Caco-2 (cell line): ENCODE results near the gene EHD4. TPM values are rescaled to one million over a fixed set of nuclear protein-coding genes. Genes with fewer than 3 reads are reported as not detected.

Experiments used
- BruUV-seq: library from RNA; stranded (reverse); fragments of 400-500 nt; replicated peaks from 2 replicates; lab custom pipeline; 2021; lab: Mats Ljungman, UMichigan
- CTCF ChIA-PET: fragments of 300-600 bp; sonication (Branson Sonifier 250); formaldehyde crosslinking; loops from one replicate; lab custom pipeline; 2022; ENCODE audit warnings: antibody characterized with exemption; lab: Charles Lee
- POLR2A ChIA-PET: fragments of 300-600 bp; sonication (Branson Sonifier 250); formaldehyde crosslinking; loops from one replicate; lab custom pipeline; 2022; ENCODE audit warnings: antibody characterized with exemption; lab: Charles Lee
- DNase-seq, 2 experiments: peaks; one replicate each; pipeline versions ENCODE4 v3.0.0 to v3.0.0-alpha.2; 2020 to 2022
- H3K27me3 ChIP-seq: replicated peaks from 2 replicates; pipeline ENCODE4 v1.6.0; 2011; ENCODE audit warnings: low read length; ENCODE audit not compliant: control insufficient read depth, insufficient read depth
- H3K36me3 ChIP-seq: 2 replicates; pipeline ENCODE4 v1.5.1; 2011; ENCODE audit warnings: low read length; ENCODE audit not compliant: control insufficient read depth, insufficient read depth
- H3K4me1 ChIP-seq: fragments of 250-450 bp; sonication (Bioruptor Pico); 2 replicates; pipeline ENCODE4 v1.5.1; 2020; ENCODE audit warnings: mild to moderate bottlenecking
- H3K4me3 ChIP-seq: 2 replicates; pipeline ENCODE4 v1.5.1; 2011; ENCODE audit warnings: low read depth, mild to moderate bottlenecking, control low read depth, low read length
- H3K9me3 ChIP-seq: fragments of 250-450 bp; sonication (Bioruptor Pico); 2 replicates; pipeline ENCODE4 v1.5.1; 2020; ENCODE audit warnings: mild to moderate bottlenecking, moderate library complexity
- H3K27ac Mint-ChIP-seq: one replicate; pipeline ENCODE4 v1.8.0; 2022; ENCODE audit warnings: mixed read lengths; ENCODE audit not compliant: unreplicated experiment
- H3K27me3 Mint-ChIP-seq: one replicate; pipeline ENCODE4 v1.8.0; 2022; ENCODE audit warnings: mixed read lengths; ENCODE audit not compliant: insufficient read depth, unreplicated experiment
- H3K36me3 Mint-ChIP-seq: one replicate; pipeline ENCODE4 v1.8.0; 2022; ENCODE audit warnings: mild to moderate bottlenecking, mixed read lengths; ENCODE audit not compliant: insufficient read depth, unreplicated experiment
- H3K4me1 Mint-ChIP-seq: one replicate; pipeline ENCODE4 v1.8.0; 2022; ENCODE audit warnings: low read depth, mixed read lengths; ENCODE audit not compliant: unreplicated experiment
- H3K4me3 Mint-ChIP-seq: one replicate; pipeline ENCODE4 v1.8.0; 2022; ENCODE audit warnings: mild to moderate bottlenecking, moderate library complexity, mixed read lengths; ENCODE audit not compliant: unreplicated experiment
- H3K9me3 Mint-ChIP-seq: one replicate; pipeline ENCODE4 v1.8.0; 2022; ENCODE audit warnings: mixed read lengths; ENCODE audit not compliant: unreplicated experiment
- CTCF ChIP-seq, 2 experiments: fragments of 200-600 bp in 1 of 2; IDR thresholded peaks; 1 replicate in 1 of 2; 2 replicates in 1 of 2; pipeline versions ENCODE4 v1.5.1 to v1.8.0; 2011 to 2022; ENCODE audit warnings: antibody characterized with exemption in 1 of 2, control low read depth in 1 of 2, inconsistent platforms in 1 of 2, low read depth in 1 of 2, low read length in 1 of 2, mild to moderate bottlenecking in 1 of 2, moderate library complexity in 1 of 2; ENCODE audit not compliant: insufficient read depth in 1 of 2, severe bottlenecking in 1 of 2, unreplicated experiment in 1 of 2
- intact Hi-C: fragments of 100-400 bp; cut with micrococcal nuclease; formaldehyde crosslinking; loops from one replicate; pipeline ENCODE4 v1.10.0; 2022; ENCODE audit not compliant: unreplicated experiment
- total RNA-seq: library from RNA; stranded (reverse); gene quantifications from 2 replicates; pipeline ENCODE4 v1.2.3, GENCODE V29; 2022

Gene EHD4
- total RNA-seq, 1 experiment from 2014 or later, result 31.6 TPM

- TF ChIP-seq CTCF (IDR thresholded peaks at IDR 0.05; ENCODE audit: insufficient read depth in 1 of 2, low read depth in 1 of 2, low read length in 1 of 2, severe bottlenecking in 1 of 2, unreplicated experiment in 1 of 2), result no peak
- H3K9me3 Mint-ChIP-seq, result no peaks in the 10 kb centered on the region
- ChIA-PET POLR2A (no interaction called here), CTCF (interaction anchor here (1.1 kb wide), 1 partner anchor 24 kb away, joined by 3 read pairs; no protein-coding TSS in a partner anchor)
- no peaks in the 10 kb centered on the region for H3K27me3 ChIP-seq
- no peak for DNase-seq
- H3K4me3 ChIP-seq, result no peak overlapping the region
- no peaks in the 10 kb centered on the region for H3K36me3 Mint-ChIP-seq
- no peak overlapping the region for H3K4me3 Mint-ChIP-seq
- no peaks in the 10 kb centered on the region for H3K27me3 Mint-ChIP-seq
- intact Hi-C loops, result no loop called here
- no TSS peak for BruUV-seq
- no peaks in the 10 kb centered on the region for H3K4me1 Mint-ChIP-seq
- H3K9me3 ChIP-seq, result no peaks in the 10 kb centered on the region
- no peaks in the 10 kb centered on the region for H3K4me1 ChIP-seq
- no peaks in the 10 kb centered on the region for H3K36me3 ChIP-seq
- no peak overlapping the region for H3K27ac Mint-ChIP-seq
These were observed 92.0 kb downstream of the EHD4 start for GRCh38 chr15:41880156-41880877.

- CTCF ChIA-PET, result no interaction called here
- no peak for TF ChIP-seq CTCF (IDR thresholded peaks at IDR 0.05; ENCODE audit: insufficient read depth in 1 of 2, low read depth in 1 of 2, low read length in 1 of 2, severe bottlenecking in 1 of 2, unreplicated experiment in 1 of 2)
- Histone ChIP-seq H3K4me3 (no peak overlapping the region), H3K9me3 (no peaks in the 10 kb centered on the region), H3K27me3 (no peaks in the 10 kb centered on the region), H3K4me1 (no peaks in the 10 kb centered on the region), H3K36me3 (no peaks in the 10 kb centered on the region)
- POLR2A ChIA-PET, result no interaction called here
- Mint-ChIP-seq H3K4me3 (no peak overlapping the region), H3K27me3 (no peaks in the 10 kb centered on the region), H3K9me3 (no peaks in the 10 kb centered on the region), H3K4me1 (no peaks in the 10 kb centered on the region), H3K27ac (no peak overlapping the region), H3K36me3 (no peaks in the 10 kb centered on the region)
- no TSS peak for BruUV-seq
- intact Hi-C loops, result no loop called here
- no peak for DNase-seq
These were observed 93.0 kb downstream of the EHD4 start for GRCh38 chr15:41879321-41879845.

- Mint-ChIP-seq H3K9me3 (no peaks in the 10 kb centered on the region), H3K36me3 (no peaks in the 10 kb centered on the region), H3K27ac (no peak overlapping the region), H3K4me3 (no peak overlapping the region), H3K4me1 (no peaks in the 10 kb centered on the region), H3K27me3 (no peaks in the 10 kb centered on the region)
- BruUV-seq, result no TSS peak
- DNase-seq, result no peak
- intact Hi-C loops, result no loop called here
- ChIA-PET POLR2A (no interaction called here), CTCF (interaction anchor here (1.7 kb wide), 1 partner anchor 26 kb away, joined by 6 read pairs; no protein-coding TSS in a partner anchor)
- no peaks in the 10 kb centered on the region for H3K27me3 ChIP-seq
- no peak for TF ChIP-seq CTCF (IDR thresholded peaks at IDR 0.05; ENCODE audit: insufficient read depth in 1 of 2, low read depth in 1 of 2, low read length in 1 of 2, severe bottlenecking in 1 of 2, unreplicated experiment in 1 of 2)
- no peak overlapping the region for H3K4me3 ChIP-seq
- no peaks in the 10 kb centered on the region for H3K36me3 ChIP-seq
- no peaks in the 10 kb centered on the region for H3K9me3 ChIP-seq
- H3K4me1 ChIP-seq, result no peaks in the 10 kb centered on the region
These were observed 94.0 kb downstream of the EHD4 start for GRCh38 chr15:41878355-41878699.
